ENCODE measurements around the gene IP6K2. TPM values are rescaled to one million over a fixed set of nuclear protein-coding genes. Genes with fewer than 3 reads are reported as not detected.

Gene IP6K2
- total and polyA plus RNA-seq, 10 of the 15 experiments (the other 5 are each of a cell fraction or from before 2014, with no cell fraction given), result 25.8 to 95.9 (median 69.0) TPM

DNA sequence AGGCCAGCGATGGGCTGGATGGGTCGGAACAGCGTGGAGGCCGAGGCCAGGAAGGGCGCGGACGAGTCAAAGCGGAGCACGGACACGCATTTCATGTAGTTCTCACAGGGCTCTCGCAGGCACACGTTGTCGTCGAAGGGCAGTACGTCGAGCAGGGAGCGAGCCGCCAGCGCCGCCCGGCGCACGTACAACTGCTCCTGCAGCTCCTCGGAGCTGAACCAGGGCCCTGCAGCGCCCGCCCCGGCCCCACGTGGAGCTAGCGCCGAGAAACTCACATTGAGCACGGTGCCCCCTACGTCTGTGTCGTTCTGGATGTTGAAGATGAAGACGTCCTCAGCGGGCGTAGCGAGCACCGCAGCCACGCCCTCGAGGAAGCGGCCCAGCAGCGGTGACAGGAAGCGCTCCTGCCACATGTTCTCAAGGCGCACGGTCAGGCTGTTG lies 60.2 kb downstream of the IP6K2 start:
- no peak overlapping the region for H3K9ac ChIP-seq (ENCODE audit: control insufficient read depth, insufficient read depth, low read length)
- no peaks in the 10 kb centered on the region; the same call in 1 of the 3 replicates for H3K9me3 ChIP-seq (replicated peaks; ENCODE audit: control insufficient read depth, insufficient read depth, low read length)
- H3K4me1 ChIP-seq (ENCODE audit: control insufficient read depth, insufficient read depth, low read length), result peaks cover 3% of the 10 kb centered on the region; the same call in 1 of the 2 replicates
- DNase-seq (ENCODE audit: low read depth, low spot score), result no peak
- 97% methylated on average over 43 of the region's 45 CpGs for WGBS (ENCODE audit: insufficient coverage, insufficient replicate concordance, low lambda C conversion rate, missing lambda C conversion rate)
- H3K27ac ChIP-seq (ENCODE audit: control insufficient read depth, insufficient read depth), result no peak overlapping the region
- peak overlapping the region; percentile 54 for H3K4me2 ChIP-seq (ENCODE audit: control insufficient read depth, insufficient read depth)
- H3K36me3 ChIP-seq (ENCODE audit: control insufficient read depth in 2 of 2, insufficient read depth in 2 of 2, low read length in 1 of 2), result no peaks in the 10 kb centered on the region
- CTCF ChIA-PET, result interaction anchor here (0.8 to 1.5 kb wide), 2 partner anchors 21 to 109 kb away, joined by 3 to 5 read pairs; partner anchors contain the start of gene SLC26A6
- RAD21 ChIA-PET (ENCODE audit: unreplicated experiment), result interaction anchor here (0.6 kb wide), 1 partner anchor 177 kb away, joined by 3 read pairs; no protein-coding TSS in a partner anchor
- H4K20me1 ChIP-seq (ENCODE audit: control insufficient read depth, insufficient read depth), result no peaks in the 10 kb centered on the region
- POLR2A ChIA-PET, result no interaction called here
- intact Hi-C loops (cut with micrococcal nuclease; ENCODE audit: unreplicated experiment) (no loop called here), in situ Hi-C loops (cut with MboI) (no loop called here)
- BruUV-seq (replicated peaks), result no TSS peak
- FAIRE-seq, result no peak
- no peaks in the 10 kb centered on the region for H3K79me2 ChIP-seq (ENCODE audit: control insufficient read depth, insufficient read depth, low read length)
- H3K4me3 ChIP-seq, result no peak overlapping the region
- ATAC-seq, result no peak
- H2AFZ ChIP-seq (ENCODE audit: control insufficient read depth, low read depth, low read length), result no peak overlapping the region
- SMC1A ChIA-PET (ENCODE audit: uncharacterized antibody, unreplicated experiment), result no interaction called here
- H3K27me3 ChIP-seq (replicated peaks in 1 of 2; ENCODE audit: control insufficient read depth in 2 of 2, insufficient read depth in 2 of 2, low read length in 1 of 2), result peaks cover 0 to 2% of the 10 kb centered on the region in 2 experiments; a peak in 2 of 4 replicates
- TF ChIP-seq TBL1XR1 (IDR thresholded peaks at IDR 0.05; ENCODE audit: low read depth, low read length) (no peak), NFXL1 (IDR thresholded peaks at IDR 0.05; ENCODE audit: borderline replicate concordance) (no peak), FOXM1 (IDR thresholded peaks at IDR 0.05; ENCODE audit: low read depth, low read length) (no peak), ZNF622 (IDR thresholded peaks at IDR 0.05) (no peak), DPF2 (IDR thresholded peaks at IDR 0.05) (no peak), EGR1 (IDR thresholded peaks at IDR 0.05; ENCODE audit: borderline replicate concordance in 1 of 2, low read depth in 2 of 2, low read length in 2 of 2) (no peak), GABPA (IDR thresholded peaks at IDR 0.05; ENCODE audit: low read depth) (no peak), IKZF2 (IDR thresholded peaks at IDR 0.05) (no peak), FOXK2 (IDR thresholded peaks at IDR 0.05) (no peak)
- TF ChIP-seq, protein P1, sequence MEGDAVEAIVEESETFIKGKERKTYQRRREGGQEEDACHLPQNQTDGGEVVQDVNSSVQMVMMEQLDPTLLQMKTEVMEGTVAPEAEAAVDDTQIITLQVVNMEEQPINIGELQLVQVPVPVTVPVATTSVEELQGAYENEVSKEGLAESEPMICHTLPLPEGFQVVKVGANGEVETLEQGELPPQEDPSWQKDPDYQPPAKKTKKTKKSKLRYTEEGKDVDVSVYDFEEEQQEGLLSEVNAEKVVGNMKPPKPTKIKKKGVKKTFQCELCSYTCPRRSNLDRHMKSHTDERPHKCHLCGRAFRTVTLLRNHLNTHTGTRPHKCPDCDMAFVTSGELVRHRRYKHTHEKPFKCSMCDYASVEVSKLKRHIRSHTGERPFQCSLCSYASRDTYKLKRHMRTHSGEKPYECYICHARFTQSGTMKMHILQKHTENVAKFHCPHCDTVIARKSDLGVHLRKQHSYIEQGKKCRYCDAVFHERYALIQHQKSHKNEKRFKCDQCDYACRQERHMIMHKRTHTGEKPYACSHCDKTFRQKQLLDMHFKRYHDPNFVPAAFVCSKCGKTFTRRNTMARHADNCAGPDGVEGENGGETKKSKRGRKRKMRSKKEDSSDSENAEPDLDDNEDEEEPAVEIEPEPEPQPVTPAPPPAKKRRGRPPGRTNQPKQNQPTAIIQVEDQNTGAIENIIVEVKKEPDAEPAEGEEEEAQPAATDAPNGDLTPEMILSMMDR (IDR thresholded peaks at IDR 0.05 in 2 of 3, conservative IDR thresholded peaks at IDR 0.05 in 1 of 3; ENCODE audit: control insufficient read depth in 2 of 3, extremely low read depth in 1 of 3, insufficient read depth in 1 of 3, low read depth in 3 of 3, low read length in 3 of 3), result no peak
- TF ChIP-seq, protein P2, sequence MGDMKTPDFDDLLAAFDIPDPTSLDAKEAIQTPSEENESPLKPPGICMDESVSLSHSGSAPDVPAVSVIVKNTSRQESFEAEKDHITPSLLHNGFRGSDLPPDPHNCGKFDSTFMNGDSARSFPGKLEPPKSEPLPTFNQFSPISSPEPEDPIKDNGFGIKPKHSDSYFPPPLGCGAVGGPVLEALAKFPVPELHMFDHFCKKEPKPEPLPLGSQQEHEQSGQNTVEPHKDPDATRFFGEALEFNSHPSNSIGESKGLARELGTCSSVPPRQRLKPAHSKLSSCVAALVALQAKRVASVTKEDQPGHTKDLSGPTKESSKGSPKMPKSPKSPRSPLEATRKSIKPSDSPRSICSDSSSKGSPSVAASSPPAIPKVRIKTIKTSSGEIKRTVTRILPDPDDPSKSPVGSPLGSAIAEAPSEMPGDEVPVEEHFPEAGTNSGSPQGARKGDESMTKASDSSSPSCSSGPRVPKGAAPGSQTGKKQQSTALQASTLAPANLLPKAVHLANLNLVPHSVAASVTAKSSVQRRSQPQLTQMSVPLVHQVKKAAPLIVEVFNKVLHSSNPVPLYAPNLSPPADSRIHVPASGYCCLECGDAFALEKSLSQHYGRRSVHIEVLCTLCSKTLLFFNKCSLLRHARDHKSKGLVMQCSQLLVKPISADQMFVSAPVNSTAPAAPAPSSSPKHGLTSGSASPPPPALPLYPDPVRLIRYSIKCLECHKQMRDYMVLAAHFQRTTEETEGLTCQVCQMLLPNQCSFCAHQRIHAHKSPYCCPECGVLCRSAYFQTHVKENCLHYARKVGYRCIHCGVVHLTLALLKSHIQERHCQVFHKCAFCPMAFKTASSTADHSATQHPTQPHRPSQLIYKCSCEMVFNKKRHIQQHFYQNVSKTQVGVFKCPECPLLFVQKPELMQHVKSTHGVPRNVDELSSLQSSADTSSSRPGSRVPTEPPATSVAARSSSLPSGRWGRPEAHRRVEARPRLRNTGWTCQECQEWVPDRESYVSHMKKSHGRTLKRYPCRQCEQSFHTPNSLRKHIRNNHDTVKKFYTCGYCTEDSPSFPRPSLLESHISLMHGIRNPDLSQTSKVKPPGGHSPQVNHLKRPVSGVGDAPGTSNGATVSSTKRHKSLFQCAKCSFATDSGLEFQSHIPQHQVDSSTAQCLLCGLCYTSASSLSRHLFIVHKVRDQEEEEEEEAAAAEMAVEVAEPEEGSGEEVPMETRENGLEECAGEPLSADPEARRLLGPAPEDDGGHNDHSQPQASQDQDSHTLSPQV (IDR thresholded peaks at IDR 0.05), result no peak
- TF ChIP-seq, protein P3, sequence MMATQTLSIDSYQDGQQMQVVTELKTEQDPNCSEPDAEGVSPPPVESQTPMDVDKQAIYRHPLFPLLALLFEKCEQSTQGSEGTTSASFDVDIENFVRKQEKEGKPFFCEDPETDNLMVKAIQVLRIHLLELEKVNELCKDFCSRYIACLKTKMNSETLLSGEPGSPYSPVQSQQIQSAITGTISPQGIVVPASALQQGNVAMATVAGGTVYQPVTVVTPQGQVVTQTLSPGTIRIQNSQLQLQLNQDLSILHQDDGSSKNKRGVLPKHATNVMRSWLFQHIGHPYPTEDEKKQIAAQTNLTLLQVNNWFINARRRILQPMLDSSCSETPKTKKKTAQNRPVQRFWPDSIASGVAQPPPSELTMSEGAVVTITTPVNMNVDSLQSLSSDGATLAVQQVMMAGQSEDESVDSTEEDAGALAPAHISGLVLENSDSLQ (IDR thresholded peaks at IDR 0.05), result no peak
- TF ChIP-seq, protein P4, sequence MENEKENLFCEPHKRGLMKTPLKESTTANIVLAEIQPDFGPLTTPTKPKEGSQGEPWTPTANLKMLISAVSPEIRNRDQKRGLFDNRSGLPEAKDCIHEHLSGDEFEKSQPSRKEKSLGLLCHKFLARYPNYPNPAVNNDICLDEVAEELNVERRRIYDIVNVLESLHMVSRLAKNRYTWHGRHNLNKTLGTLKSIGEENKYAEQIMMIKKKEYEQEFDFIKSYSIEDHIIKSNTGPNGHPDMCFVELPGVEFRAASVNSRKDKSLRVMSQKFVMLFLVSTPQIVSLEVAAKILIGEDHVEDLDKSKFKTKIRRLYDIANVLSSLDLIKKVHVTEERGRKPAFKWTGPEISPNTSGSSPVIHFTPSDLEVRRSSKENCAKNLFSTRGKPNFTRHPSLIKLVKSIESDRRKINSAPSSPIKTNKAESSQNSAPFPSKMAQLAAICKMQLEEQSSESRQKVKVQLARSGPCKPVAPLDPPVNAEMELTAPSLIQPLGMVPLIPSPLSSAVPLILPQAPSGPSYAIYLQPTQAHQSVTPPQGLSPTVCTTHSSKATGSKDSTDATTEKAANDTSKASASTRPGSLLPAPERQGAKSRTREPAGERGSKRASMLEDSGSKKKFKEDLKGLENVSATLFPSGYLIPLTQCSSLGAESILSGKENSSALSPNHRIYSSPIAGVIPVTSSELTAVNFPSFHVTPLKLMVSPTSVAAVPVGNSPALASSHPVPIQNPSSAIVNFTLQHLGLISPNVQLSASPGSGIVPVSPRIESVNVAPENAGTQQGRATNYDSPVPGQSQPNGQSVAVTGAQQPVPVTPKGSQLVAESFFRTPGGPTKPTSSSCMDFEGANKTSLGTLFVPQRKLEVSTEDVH (IDR thresholded peaks at IDR 0.05; ENCODE audit: low read depth, partially characterized antibody), result no peak

All from GM12878 (cell line).